Activated naive CD8-positive, alpha-beta T cell treated with anti-CD3 and anti-CD28 coated beads, Interleukin-2, amount 10 ng/mL, durations not matched to agents 7 days and 5 days (primary cell): ENCODE measurements around the gene PRSS3. TPM values are rescaled to one million over a fixed set of nuclear protein-coding genes. Genes with fewer than 3 reads are reported as not detected.
"Not testable (repeated sequence)": the region's sequence is repeated elsewhere in the genome, so short reads cannot be mapped to it uniquely, and the experiment has no call there.

ENCODE experiments used
- ATAC-seq: fragments of 150-1000 bp; cut with Tn5 transposase; one replicate; pipeline ENCODE4 v1.10.0; 2021; ENCODE audit warnings: low read depth, moderate library complexity
- POLR2A ChIA-PET: fragments of 350-600 bp; sonication (Branson Sonifier 250); formaldehyde crosslinking; loops from one replicate; lab custom pipeline; 2021; ENCODE audit warnings: antibody characterized with exemption; lab: Charles Lee
- DNase-seq: peaks from one replicate; pipeline ENCODE4 v3.0.0; 2021
- H3K27ac Mint-ChIP-seq: one replicate; pipeline ENCODE4 v1.8.0; 2022; ENCODE audit warnings: mild to moderate bottlenecking, mixed read lengths
- H3K27me3 Mint-ChIP-seq: one replicate; pipeline ENCODE4 v1.8.0; 2022; ENCODE audit warnings: mild to moderate bottlenecking, moderate library complexity, mixed read lengths
- H3K36me3 Mint-ChIP-seq: one replicate; pipeline ENCODE4 v1.8.0; 2021; ENCODE audit warnings: mild to moderate bottlenecking, mixed read lengths
- H3K4me1 Mint-ChIP-seq: one replicate; pipeline ENCODE4 v1.8.0; 2021; ENCODE audit warnings: mixed read lengths
- H3K4me3 Mint-ChIP-seq: one replicate; pipeline ENCODE4 v1.8.0; 2022; ENCODE audit warnings: mild to moderate bottlenecking, moderate library complexity, mixed read lengths
- H3K9me3 Mint-ChIP-seq: one replicate; pipeline ENCODE4 v1.8.0; 2021; ENCODE audit warnings: mixed read lengths
- total RNA-seq, 2 experiments: library from RNA; stranded (reverse); gene quantifications; one replicate each; pipeline ENCODE4 v1.2.3, GENCODE V29; 2021

PRSS3 gene
- total RNA-seq, 2 experiments from 2014 or later, result not detected

GRCh38 chr9:33815781-33816180 is 20.4 kb downstream of the PRSS3 start:
- Mint-ChIP-seq H3K27me3 (peaks cover 14% of the 10 kb centered on the region), H3K4me3 (peak overlapping the region; percentile 80), H3K4me1 (peaks cover 37% of the 10 kb centered on the region), H3K36me3 (peaks cover 8% of the 10 kb centered on the region), H3K9me3 (no peaks in the 10 kb centered on the region), H3K27ac (peak overlapping the region; percentile 94)
- no peak for DNase-seq
- ATAC-seq, result no peak
- POLR2A ChIA-PET, result interaction anchor here (0.7 to 2.7 kb wide), 5 partner anchors 14 to 565 kb away, joined by 3 to 5 read pairs (median 3); partner anchors contain the start of genes MYORG and UBAP2

- H3K9me3 Mint-ChIP-seq, result no peaks in the 10 kb centered on the region
- H3K27me3 Mint-ChIP-seq, result peaks cover 10% of the 10 kb centered on the region
- H3K4me1 Mint-ChIP-seq, result peaks cover 39% of the 10 kb centered on the region
- peak within 1 kb of the TSS; percentile 97 for H3K27ac Mint-ChIP-seq
- POLR2A ChIA-PET, result interaction anchor here (0.7 to 2.7 kb wide), 5 partner anchors 13 to 564 kb away, joined by 3 to 5 read pairs (median 3); partner anchors contain the start of genes MYORG and UBAP2
- peak; percentile 73 for ATAC-seq
- H3K36me3 Mint-ChIP-seq, result peaks cover 8% of the 10 kb centered on the region
- DNase-seq, result peak; percentile 90
- peak within 1 kb of the TSS; percentile 98 for H3K4me3 Mint-ChIP-seq
Measured at GRCh38 chr9:33816327-33817252, 21.2 kb downstream of the PRSS3 start, which contains the start of gene UBE2R2. TSS of gene UBE2R2 (plus strand) at chr9:33817160. CDS start at chr9:33817758, 598 bp downstream.

- H3K4me3 Mint-ChIP-seq, result peak overlapping the region; percentile 98
- peak overlapping the region; percentile 97 for H3K27ac Mint-ChIP-seq
- POLR2A ChIA-PET, result interaction anchor here (0.7 to 2.7 kb wide), 5 partner anchors 68 to 362 kb away, joined by 3 to 5 read pairs (median 4); partner anchors contain the start of gene UBAP2
- ATAC-seq, result peak; percentile 32
- DNase-seq, result peak; percentile 75
- H3K9me3 Mint-ChIP-seq, result no peaks in the 10 kb centered on the region
- peaks cover under 1% of the 10 kb centered on the region for H3K27me3 Mint-ChIP-seq
- H3K36me3 Mint-ChIP-seq, result peaks cover 8% of the 10 kb centered on the region
- H3K4me1 Mint-ChIP-seq, result peaks cover 39% of the 10 kb centered on the region
Measured at GRCh38 chr9:33817327-33818166, 22.2 kb downstream of the PRSS3 start.

- DNase-seq (no peak), ATAC-seq (no peak)
- H3K4me1 Mint-ChIP-seq, result peaks cover 39% of the 10 kb centered on the region
- H3K27me3 Mint-ChIP-seq, result no peaks in the 10 kb centered on the region
- no peaks in the 10 kb centered on the region for H3K9me3 Mint-ChIP-seq
- peak overlapping the region; percentile 97 for H3K27ac Mint-ChIP-seq
- peaks cover 8% of the 10 kb centered on the region for H3K36me3 Mint-ChIP-seq
- H3K4me3 Mint-ChIP-seq, result peak overlapping the region; percentile 98
- POLR2A ChIA-PET, result interaction anchor here (0.7 to 1.3 kb wide), 8 partner anchors 24 to 361 kb away, joined by 3 to 12 read pairs (median 4); partner anchors contain the start of gene UBAP2
Measured at GRCh38 chr9:33818167-33818846, 22.9 kb downstream of the PRSS3 start.

- H3K9me3 Mint-ChIP-seq, result no peaks in the 10 kb centered on the region
- peaks cover 37% of the 10 kb centered on the region for H3K4me1 Mint-ChIP-seq
- H3K4me3 Mint-ChIP-seq, result peak overlapping the region; percentile 98
- H3K36me3 Mint-ChIP-seq, result peaks cover 8% of the 10 kb centered on the region
- POLR2A ChIA-PET, result interaction anchor here (0.7 to 1.3 kb wide), 5 partner anchors 25 to 234 kb away, joined by 3 to 12 read pairs (median 4); no protein-coding TSS in a partner anchor
- DNase-seq, result no peak
- H3K27me3 Mint-ChIP-seq, result no peaks in the 10 kb centered on the region
- H3K27ac Mint-ChIP-seq, result peak overlapping the region; percentile 97
- ATAC-seq, result no peak
Measured at GRCh38 chr9:33818847-33819500, 23.6 kb downstream of the PRSS3 start.

- ATAC-seq, result no peak
- DNase-seq, result no peak
- H3K27ac Mint-ChIP-seq, result peak overlapping the region; percentile 25
- H3K9me3 Mint-ChIP-seq, result no peaks in the 10 kb centered on the region
- no peaks in the 10 kb centered on the region for H3K27me3 Mint-ChIP-seq
- H3K36me3 Mint-ChIP-seq, result peaks cover 9% of the 10 kb centered on the region
- H3K4me1 Mint-ChIP-seq, result peaks cover 28% of the 10 kb centered on the region
- peak overlapping the region; percentile 98 for H3K4me3 Mint-ChIP-seq
- POLR2A ChIA-PET, result no interaction called here
Measured at GRCh38 chr9:33820231-33820745, 24.9 kb downstream of the PRSS3 start.

GRCh38 chr9:33823801-33824200 is 28.4 kb downstream of the PRSS3 start:
- Mint-ChIP-seq H3K4me1 (peaks cover 16% of the 10 kb centered on the region), H3K9me3 (no peaks in the 10 kb centered on the region), H3K27ac (no peak overlapping the region), H3K27me3 (no peaks in the 10 kb centered on the region), H3K4me3 (no peak overlapping the region), H3K36me3 (peaks cover 10% of the 10 kb centered on the region)
- no peak for ATAC-seq
- POLR2A ChIA-PET, result no interaction called here
- DNase-seq, result no peak

- H3K27ac Mint-ChIP-seq, H3K4me1 Mint-ChIP-seq, H3K9me3 Mint-ChIP-seq, H3K4me3 Mint-ChIP-seq, ATAC-seq, H3K27me3 Mint-ChIP-seq, H3K36me3 Mint-ChIP-seq, DNase-seq, POLR2A ChIA-PET: not testable (repeated sequence)
Measured at GRCh38 chr9:33827285-33827684, 31.9 kb downstream of the PRSS3 start.

GRCh38 chr9:33829641-33830230 is 34.4 kb downstream of the PRSS3 start:
- POLR2A ChIA-PET, result interaction anchor here (0.7 to 1.4 kb wide), 2 partner anchors 14 to 17 kb away, joined by 3 to 6 read pairs; no protein-coding TSS in a partner anchor
- H3K4me1 Mint-ChIP-seq, H3K4me3 Mint-ChIP-seq, H3K27me3 Mint-ChIP-seq, ATAC-seq, H3K9me3 Mint-ChIP-seq, DNase-seq, H3K36me3 Mint-ChIP-seq, H3K27ac Mint-ChIP-seq: not testable (repeated sequence)

- POLR2A ChIA-PET, result no interaction called here
- no peaks in the 10 kb centered on the region for H3K9me3 Mint-ChIP-seq
- peaks cover 7% of the 10 kb centered on the region for H3K36me3 Mint-ChIP-seq
- ATAC-seq (no peak), DNase-seq (no peak)
- no peaks in the 10 kb centered on the region for H3K27me3 Mint-ChIP-seq
- H3K4me3 Mint-ChIP-seq, result no peak overlapping the region
- H3K27ac Mint-ChIP-seq, result no peak overlapping the region
- H3K4me1 Mint-ChIP-seq, result peaks cover 15% of the 10 kb centered on the region
Measured at GRCh38 chr9:33835625-33836260, 40.4 kb downstream of the PRSS3 start.

GRCh38 chr9:33836261-33836660 is 40.9 kb downstream of the PRSS3 start:
- H3K4me3 Mint-ChIP-seq, ATAC-seq, H3K27me3 Mint-ChIP-seq, POLR2A ChIA-PET, H3K9me3 Mint-ChIP-seq, DNase-seq, H3K36me3 Mint-ChIP-seq, H3K27ac Mint-ChIP-seq: not testable (repeated sequence)
- H3K4me1 Mint-ChIP-seq, result peaks cover 15% of the 10 kb centered on the region
